Measurements from ENCODE around the gene IRGQ.

GRCh38 chr19:43616954-43617353, 21.0 kb upstream of the IRGQ start:
- TF ChIP-seq CTCF (IDR thresholded peaks at IDR 0.05), result no peak
- TF ChIP-seq ZFX (IDR thresholded peaks at IDR 0.05; ENCODE audit: borderline replicate concordance), result no peak
